Spleen (tissue), 7 donors: ENCODE results near the gene COTL1.

Experiments
- POLR2AphosphoS5 ChIP-seq, 3 donors: sonication (generic); formaldehyde crosslinking; IDR thresholded peaks; one replicate each; pipeline ENCODE4 v1.5.1; 2017; ENCODE audit warnings: antibody characterized with exemption in 3 of 3
- TF ChIP-seq, protein P1 (sequence below), 11 experiments: fragments of 200-600 bp in 7 of 11; fragments of 450-650 bp in 4 of 11; sonication (generic) in 4 of 11; IDR thresholded peaks in 8 of 11; conservative IDR thresholded peaks in 3 of 11; 1 replicate in 7 of 11; 2 replicates in 4 of 11; pipeline versions ENCODE4 v1.4.0 to v1.8.0; 2016 to 2021; ENCODE audit warnings: antibody characterized with exemption in 11 of 11, inconsistent platforms in 4 of 11, mild to moderate bottlenecking in 1 of 11
- donor health status: DM: no; HTN: no; CAD: no; lungs with moderate emphysema.
- donor health status: DM: no; HTN: no; CAD: no.
- donor health status: DM: no; HTN: no; CAD: no.

DNA sequence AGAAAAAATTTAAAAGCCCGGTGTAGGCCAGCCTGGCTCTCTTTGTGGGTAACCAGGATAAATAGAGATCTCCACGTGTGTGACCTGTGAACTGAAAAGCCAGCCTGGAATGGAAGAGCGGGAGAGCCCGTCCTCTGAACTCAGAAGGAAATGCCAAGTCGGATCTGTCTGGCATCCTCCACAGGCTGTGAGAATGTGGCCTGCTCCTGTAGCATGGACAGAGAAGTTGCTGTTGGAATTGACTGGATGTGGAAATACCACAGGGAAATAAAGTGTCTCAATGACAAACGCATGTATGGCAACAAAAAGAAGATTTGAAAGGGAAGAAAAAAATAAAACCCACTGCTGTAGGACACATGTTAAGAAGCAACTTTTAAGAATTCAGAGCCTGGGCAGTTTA lies 37.1 kb upstream of the COTL1 start:
- TF ChIP-seq, protein P1, sequence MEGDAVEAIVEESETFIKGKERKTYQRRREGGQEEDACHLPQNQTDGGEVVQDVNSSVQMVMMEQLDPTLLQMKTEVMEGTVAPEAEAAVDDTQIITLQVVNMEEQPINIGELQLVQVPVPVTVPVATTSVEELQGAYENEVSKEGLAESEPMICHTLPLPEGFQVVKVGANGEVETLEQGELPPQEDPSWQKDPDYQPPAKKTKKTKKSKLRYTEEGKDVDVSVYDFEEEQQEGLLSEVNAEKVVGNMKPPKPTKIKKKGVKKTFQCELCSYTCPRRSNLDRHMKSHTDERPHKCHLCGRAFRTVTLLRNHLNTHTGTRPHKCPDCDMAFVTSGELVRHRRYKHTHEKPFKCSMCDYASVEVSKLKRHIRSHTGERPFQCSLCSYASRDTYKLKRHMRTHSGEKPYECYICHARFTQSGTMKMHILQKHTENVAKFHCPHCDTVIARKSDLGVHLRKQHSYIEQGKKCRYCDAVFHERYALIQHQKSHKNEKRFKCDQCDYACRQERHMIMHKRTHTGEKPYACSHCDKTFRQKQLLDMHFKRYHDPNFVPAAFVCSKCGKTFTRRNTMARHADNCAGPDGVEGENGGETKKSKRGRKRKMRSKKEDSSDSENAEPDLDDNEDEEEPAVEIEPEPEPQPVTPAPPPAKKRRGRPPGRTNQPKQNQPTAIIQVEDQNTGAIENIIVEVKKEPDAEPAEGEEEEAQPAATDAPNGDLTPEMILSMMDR (IDR thresholded peaks at IDR 0.05 in 8 of 11, conservative IDR thresholded peaks at IDR 0.05 in 3 of 11), result no peak
- TF ChIP-seq POLR2AphosphoS5 (IDR thresholded peaks at IDR 0.05), result no peak
